ENCODE results near the gene ACTL6B.

ACTL6B gene

DNA sequence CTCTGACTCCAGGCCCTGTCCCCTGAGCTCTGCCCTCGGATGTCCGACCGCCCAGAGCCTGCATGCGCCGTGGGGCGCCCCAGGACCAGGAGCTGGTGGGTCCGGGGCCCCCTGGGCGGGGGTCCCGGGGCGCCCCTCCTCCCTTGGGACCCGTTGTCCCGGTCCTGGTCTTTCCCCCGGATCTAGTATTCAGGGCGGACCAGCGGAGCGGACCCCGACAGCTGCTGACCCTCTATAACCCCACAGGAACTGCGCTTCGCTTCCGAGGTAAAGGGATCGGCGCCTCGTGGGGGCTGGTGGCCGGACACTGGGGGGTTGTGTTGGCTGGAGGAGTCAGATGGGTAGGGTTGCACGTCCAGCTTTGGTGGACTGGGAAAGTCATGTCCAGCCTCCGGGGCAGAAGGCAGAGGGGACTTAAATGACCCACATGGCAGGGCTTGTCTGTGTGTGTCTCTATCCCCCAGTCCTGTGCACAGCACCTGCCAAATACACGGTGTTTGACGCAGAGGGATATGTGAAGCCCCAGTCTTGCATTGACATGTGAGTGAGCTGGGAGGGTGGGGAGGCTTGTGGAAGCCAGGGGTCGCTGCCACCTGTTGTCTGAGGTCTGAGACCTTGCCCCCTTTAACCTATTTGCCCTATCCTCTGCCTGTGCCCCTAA, 43.4 kb downstream of the ACTL6B start:
- peak; percentile 65 for FAIRE-seq
- TF ChIP-seq POLR2AphosphoS5 (IDR thresholded peaks at IDR 0.05; ENCODE audit: low read depth, low read length) (no peak), POLR2A (IDR thresholded peaks at IDR 0.05; ENCODE audit: low read depth, low read length) (no peak)
- DNase-seq (ENCODE audit: insufficient read length, low spot score), result no peak

DNA sequence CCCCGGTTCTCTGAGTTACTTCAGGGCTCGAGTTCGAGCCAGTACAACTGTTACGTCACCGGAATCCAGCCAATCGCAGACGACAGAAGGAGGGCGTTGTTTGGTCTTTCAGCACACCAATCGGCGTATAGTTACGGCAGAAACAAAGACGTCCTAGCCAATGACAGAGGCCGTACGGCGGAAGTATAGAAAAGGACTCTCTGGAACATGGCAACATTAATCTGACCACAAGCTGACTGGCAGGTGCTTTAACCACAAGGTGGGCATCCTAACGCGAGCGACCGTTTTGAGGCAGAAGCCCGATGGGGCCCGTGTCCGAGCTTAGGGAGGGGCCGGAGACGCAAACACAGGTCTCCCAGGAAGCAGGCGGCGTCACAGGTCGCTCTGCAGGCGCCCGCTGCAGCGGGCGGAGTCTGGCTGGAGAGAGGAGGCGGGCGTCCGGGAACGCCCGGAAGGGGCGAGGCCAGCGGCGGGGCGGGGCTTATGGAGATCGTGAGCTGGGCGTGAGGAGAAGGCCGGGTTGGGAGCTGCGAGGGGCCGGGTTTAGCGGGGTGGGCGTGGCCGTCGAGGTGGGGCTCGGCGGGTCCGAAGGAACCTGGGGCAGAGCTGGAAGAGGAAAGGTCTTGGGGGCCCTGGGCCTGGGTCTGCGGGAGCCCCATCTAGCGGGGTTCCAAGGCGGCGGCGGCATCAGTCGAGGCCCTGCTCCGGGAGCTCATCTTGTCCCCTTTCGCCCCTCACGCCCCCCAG, 44.1 kb downstream of the ACTL6B start, which contains the start of gene MOSPD3:
TSS of gene MOSPD3 (plus strand) at position 558 of the 747 bp plus-strand sequence. CDS start 252 bp downstream, outside the sequence.
- DNase-seq (ENCODE audit: insufficient read length, low spot score) (peak; percentile 99), FAIRE-seq (peak; percentile 99)
- peak; percentile 50 for TF ChIP-seq TAF1 (IDR thresholded peaks at IDR 0.05; ENCODE audit: low read depth, low read length)
- TF ChIP-seq POU2F2 (IDR thresholded peaks at IDR 0.05; ENCODE audit: low read depth, low read length), result peak; percentile 84
- no peak for TF ChIP-seq SPI1 (IDR thresholded peaks at IDR 0.05; ENCODE audit: low read depth, low read length)
- TF ChIP-seq POLR2A (IDR thresholded peaks at IDR 0.05; ENCODE audit: low read depth, low read length), result peak; percentile 62; the same call in 1 of the 2 replicates
- no peak for TF ChIP-seq PAX5 (IDR thresholded peaks at IDR 0.05; ENCODE audit: insufficient read depth, low read length, severe bottlenecking)
- peak; percentile 70 for TF ChIP-seq POLR2AphosphoS5 (IDR thresholded peaks at IDR 0.05; ENCODE audit: low read depth, low read length)

DNA sequence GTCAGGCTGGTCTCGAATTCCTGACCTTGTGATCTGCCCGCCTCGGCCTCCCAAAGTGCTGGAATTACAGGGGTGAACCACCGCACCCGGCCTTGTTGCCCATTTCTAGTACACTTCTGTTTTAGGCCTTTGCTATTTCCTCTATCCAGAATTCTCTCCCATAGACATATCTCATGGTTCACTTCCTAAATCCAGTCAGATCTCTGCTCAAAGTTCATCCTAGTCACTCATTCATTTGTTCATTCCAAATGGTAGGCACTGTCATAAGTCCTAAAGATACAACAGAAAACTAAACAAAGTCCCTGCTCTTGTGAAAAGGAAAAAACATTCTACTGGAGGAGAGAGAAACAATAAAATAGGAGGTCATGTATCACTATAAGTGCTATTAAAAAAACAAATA, 46.3 kb downstream of the ACTL6B start:
- FAIRE-seq (no peak), DNase-seq (ENCODE audit: insufficient read length, low spot score) (no peak)
- TF ChIP-seq POLR2AphosphoS5 (IDR thresholded peaks at IDR 0.05; ENCODE audit: low read depth, low read length) (no peak), PAX5 (IDR thresholded peaks at IDR 0.05; ENCODE audit: insufficient read depth, low read length, severe bottlenecking) (no peak), TAF1 (IDR thresholded peaks at IDR 0.05; ENCODE audit: low read depth, low read length) (no peak), POU2F2 (IDR thresholded peaks at IDR 0.05; ENCODE audit: low read depth, low read length) (no peak), POLR2A (IDR thresholded peaks at IDR 0.05; ENCODE audit: low read depth, low read length) (no peak), SPI1 (IDR thresholded peaks at IDR 0.05; ENCODE audit: low read depth, low read length) (no peak)

GRCh38 chr7:100607111-100607510, 49.1 kb downstream of the ACTL6B start:
- no peak for FAIRE-seq
- no peak for DNase-seq (ENCODE audit: insufficient read length, low spot score)
- TF ChIP-seq POU2F2 (IDR thresholded peaks at IDR 0.05; ENCODE audit: low read depth, low read length) (no peak), POLR2A (IDR thresholded peaks at IDR 0.05; ENCODE audit: low read depth, low read length) (no peak), PAX5 (IDR thresholded peaks at IDR 0.05; ENCODE audit: insufficient read depth, low read length, severe bottlenecking) (no peak), TAF1 (IDR thresholded peaks at IDR 0.05; ENCODE audit: low read depth, low read length) (no peak), POLR2AphosphoS5 (IDR thresholded peaks at IDR 0.05; ENCODE audit: low read depth, low read length) (no peak), SPI1 (IDR thresholded peaks at IDR 0.05; ENCODE audit: low read depth, low read length) (no peak)

DNA sequence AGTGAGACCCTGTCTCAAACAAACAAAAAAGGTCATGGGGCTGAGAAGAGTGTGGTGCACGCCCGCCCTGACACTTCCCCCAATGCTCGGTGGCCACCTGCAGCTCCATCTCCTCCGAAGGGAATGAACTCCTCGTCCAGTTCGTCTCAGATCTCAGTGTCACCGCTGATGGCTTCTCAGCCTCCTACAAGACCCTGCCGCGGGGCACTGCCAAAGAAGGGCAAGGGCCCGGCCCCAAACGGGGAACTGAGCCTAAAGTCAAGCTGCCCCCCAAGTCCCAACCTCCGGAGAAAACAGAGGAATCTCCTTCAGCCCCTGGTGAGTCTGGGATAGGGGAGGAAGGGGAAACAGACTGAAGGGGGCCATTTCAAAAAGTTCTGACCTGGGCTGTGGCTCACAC, 49.9 kb downstream of the ACTL6B start:
- FAIRE-seq (no peak), DNase-seq (ENCODE audit: insufficient read length, low spot score) (no peak)
- TF ChIP-seq POLR2A (IDR thresholded peaks at IDR 0.05; ENCODE audit: low read depth, low read length), result no peak
- no peak for TF ChIP-seq TAF1 (IDR thresholded peaks at IDR 0.05; ENCODE audit: low read depth, low read length)
- no peak for TF ChIP-seq PAX5 (IDR thresholded peaks at IDR 0.05; ENCODE audit: insufficient read depth, low read length, severe bottlenecking)
- no peak for TF ChIP-seq POU2F2 (IDR thresholded peaks at IDR 0.05; ENCODE audit: low read depth, low read length)

- DNase-seq (ENCODE audit: insufficient read length, low spot score), result no peak
- FAIRE-seq, result no peak
- TF ChIP-seq PAX5 (IDR thresholded peaks at IDR 0.05; ENCODE audit: insufficient read depth, low read length, severe bottlenecking), result no peak
- TF ChIP-seq SPI1 (IDR thresholded peaks at IDR 0.05; ENCODE audit: low read depth, low read length), result no peak
- no peak for TF ChIP-seq POU2F2 (IDR thresholded peaks at IDR 0.05; ENCODE audit: low read depth, low read length)
- TF ChIP-seq POLR2A (IDR thresholded peaks at IDR 0.05; ENCODE audit: low read depth, low read length), result no peak
- TF ChIP-seq POLR2AphosphoS5 (IDR thresholded peaks at IDR 0.05; ENCODE audit: low read depth, low read length), result no peak
- TF ChIP-seq TAF1 (IDR thresholded peaks at IDR 0.05; ENCODE audit: low read depth, low read length), result no peak
Observed at GRCh38 chr7:100604976-100605911, 51.0 kb downstream of the ACTL6B start.

- peak; percentile 55 for FAIRE-seq
- peak; percentile 93 for DNase-seq (ENCODE audit: insufficient read length, low spot score)
- TF ChIP-seq POLR2A (IDR thresholded peaks at IDR 0.05; ENCODE audit: low read depth, low read length) (no peak), PAX5 (IDR thresholded peaks at IDR 0.05; ENCODE audit: insufficient read depth, low read length, severe bottlenecking) (no peak), POU2F2 (IDR thresholded peaks at IDR 0.05; ENCODE audit: low read depth, low read length) (no peak), POLR2AphosphoS5 (IDR thresholded peaks at IDR 0.05; ENCODE audit: low read depth, low read length) (no peak), TAF1 (IDR thresholded peaks at IDR 0.05; ENCODE audit: low read depth, low read length) (no peak), SPI1 (IDR thresholded peaks at IDR 0.05; ENCODE audit: low read depth, low read length) (peak; percentile 42)
Observed at GRCh38 chr7:100604028-100604975, 51.9 kb downstream of the ACTL6B start.

DNA sequence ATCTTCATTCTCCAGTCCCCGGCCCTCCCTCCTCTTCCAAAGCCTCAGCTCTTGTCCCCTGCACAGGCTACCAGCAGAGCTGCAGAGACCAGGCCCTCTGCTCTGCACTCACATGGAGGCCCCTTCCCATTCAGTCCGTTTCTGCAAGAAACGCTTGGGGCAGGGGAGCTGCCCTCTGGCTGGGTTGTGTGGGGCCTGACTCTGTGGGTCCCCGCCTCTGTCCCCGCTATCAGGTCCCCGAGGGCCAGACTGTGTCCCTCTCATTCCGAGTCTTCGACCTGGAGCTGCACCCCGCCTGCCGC, 52.6 kb downstream of the ACTL6B start:
- no peak for DNase-seq (ENCODE audit: insufficient read length, low spot score)
- no peak for FAIRE-seq
- no peak for TF ChIP-seq POU2F2 (IDR thresholded peaks at IDR 0.05; ENCODE audit: low read depth, low read length)
- no peak for TF ChIP-seq TAF1 (IDR thresholded peaks at IDR 0.05; ENCODE audit: low read depth, low read length)
- TF ChIP-seq POLR2AphosphoS5 (IDR thresholded peaks at IDR 0.05; ENCODE audit: low read depth, low read length), result no peak
- TF ChIP-seq POLR2A (IDR thresholded peaks at IDR 0.05; ENCODE audit: low read depth, low read length), result no peak

Measured in GM12891 (cell line).